Right atrium auricular region (tissue), 2 donors: ENCODE data around the gene EIF2S2. TPM values are rescaled to one million over a fixed set of nuclear protein-coding genes. Genes with fewer than 3 reads are reported as not detected.

Experiments used
- DNase-seq: peaks from one replicate; pipeline ENCODE4 v3.0.0-alpha.2; 2019; ENCODE audit warnings: low spot score
- H3K27ac ChIP-seq, 2 donors: fragments of 200-600 bp; sonication (generic); 1 replicate in 1 of 2; 2 replicates in 1 of 2; pipeline ENCODE4 v1.5.1; 2016 to 2019
- H3K27me3 ChIP-seq, 2 donors: fragments of 200-600 bp; sonication (generic); one replicate each; pipeline versions ENCODE4 v1.5.1 to v1.6.0; 2017 to 2019
- H3K36me3 ChIP-seq: fragments of 200-600 bp; sonication (generic); one replicate; pipeline ENCODE4 v1.5.1; 2016
- H3K4me1 ChIP-seq, 2 donors: fragments of 200-600 bp; sonication (generic); one replicate each; pipeline versions ENCODE4 v1.5.1 to v1.6.0; 2017 to 2019
- H3K4me3 ChIP-seq, 2 donors: fragments of 200-600 bp; sonication (generic); 1 replicate in 1 of 2; 2 replicates in 1 of 2; pipeline ENCODE4 v1.5.1; 2017 to 2019; ENCODE audit warnings: mild to moderate bottlenecking in 1 of 2, moderate library complexity in 1 of 2
- H3K9me3 ChIP-seq, 2 donors: fragments of 200-600 bp; sonication (generic); one replicate each; pipeline ENCODE4 v1.5.1; 2019
- total RNA-seq, 2 donors: library from RNA; depleted of rRNA; stranded (reverse); fragments of >200 nt; gene quantifications; one replicate each; pipeline ENCODE4 v1.1.0, GENCODE V29; 2016
- TF ChIP-seq, protein P1 (sequence below), 2 donors: fragments of 200-600 bp; sonication (generic); IDR thresholded peaks; one replicate each; pipeline ENCODE4 v1.5.1; 2019; ENCODE audit warnings: antibody characterized with exemption in 2 of 2

The EIF2S2 gene
- total RNA-seq, 2 donors from 2014 or later: 35.1 to 35.6 TPM

- peaks cover 0 to 15% of the 10 kb centered on the region in 2 donors for H3K4me1 ChIP-seq
- H3K9me3 ChIP-seq: no peaks in the 10 kb centered on the region
- TF ChIP-seq, protein P1, sequence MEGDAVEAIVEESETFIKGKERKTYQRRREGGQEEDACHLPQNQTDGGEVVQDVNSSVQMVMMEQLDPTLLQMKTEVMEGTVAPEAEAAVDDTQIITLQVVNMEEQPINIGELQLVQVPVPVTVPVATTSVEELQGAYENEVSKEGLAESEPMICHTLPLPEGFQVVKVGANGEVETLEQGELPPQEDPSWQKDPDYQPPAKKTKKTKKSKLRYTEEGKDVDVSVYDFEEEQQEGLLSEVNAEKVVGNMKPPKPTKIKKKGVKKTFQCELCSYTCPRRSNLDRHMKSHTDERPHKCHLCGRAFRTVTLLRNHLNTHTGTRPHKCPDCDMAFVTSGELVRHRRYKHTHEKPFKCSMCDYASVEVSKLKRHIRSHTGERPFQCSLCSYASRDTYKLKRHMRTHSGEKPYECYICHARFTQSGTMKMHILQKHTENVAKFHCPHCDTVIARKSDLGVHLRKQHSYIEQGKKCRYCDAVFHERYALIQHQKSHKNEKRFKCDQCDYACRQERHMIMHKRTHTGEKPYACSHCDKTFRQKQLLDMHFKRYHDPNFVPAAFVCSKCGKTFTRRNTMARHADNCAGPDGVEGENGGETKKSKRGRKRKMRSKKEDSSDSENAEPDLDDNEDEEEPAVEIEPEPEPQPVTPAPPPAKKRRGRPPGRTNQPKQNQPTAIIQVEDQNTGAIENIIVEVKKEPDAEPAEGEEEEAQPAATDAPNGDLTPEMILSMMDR (IDR thresholded peaks at IDR 0.05): no peak
- H3K27ac ChIP-seq: no peak overlapping the region
- no peaks in the 10 kb centered on the region for H3K36me3 ChIP-seq
- H3K4me3 ChIP-seq: no peak overlapping the region
- DNase-seq: no peak
- H3K27me3 ChIP-seq: no peaks in the 10 kb centered on the region
These were observed 49.2 kb downstream of the EIF2S2 start for GRCh38 chr20:34062570-34063482.

DNA sequence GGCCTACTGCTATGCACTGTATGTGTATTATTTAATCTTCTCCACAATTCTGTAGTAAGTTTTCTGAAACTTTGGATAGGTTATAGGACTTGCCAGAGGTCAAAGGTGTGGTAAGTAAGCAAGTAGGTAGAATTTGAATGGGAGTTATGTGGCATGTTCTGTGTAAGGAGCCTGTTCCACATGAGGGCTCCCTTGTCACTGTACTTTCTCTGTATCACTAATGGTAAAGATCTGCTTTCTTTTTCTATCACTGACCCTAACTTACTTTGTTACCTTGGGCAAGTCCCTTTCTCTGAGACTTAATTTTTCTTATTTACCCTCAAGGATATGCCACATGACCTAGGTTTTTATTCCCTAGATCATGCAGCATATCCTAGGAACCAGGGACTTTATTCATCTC, 50.3 kb downstream of the EIF2S2 start:
- Histone ChIP-seq H3K27me3 (no peaks in the 10 kb centered on the region), H3K4me3 (no peak overlapping the region), H3K4me1 (peaks cover 0 to 15% of the 10 kb centered on the region in 2 donors), H3K9me3 (no peaks in the 10 kb centered on the region), H3K36me3 (no peaks in the 10 kb centered on the region), H3K27ac (no peak overlapping the region)
- DNase-seq: no peak
- TF ChIP-seq, protein P1 (IDR thresholded peaks at IDR 0.05): no peak

GRCh38 chr20:34060970-34061369, 51.1 kb downstream of the EIF2S2 start:
- Histone ChIP-seq H3K36me3 (no peaks in the 10 kb centered on the region), H3K9me3 (no peaks in the 10 kb centered on the region), H3K4me3 (no peak overlapping the region), H3K27me3 (no peaks in the 10 kb centered on the region), H3K27ac (no peak overlapping the region), H3K4me1 (peaks cover 0 to 11% of the 10 kb centered on the region in 2 donors)
- no peak for DNase-seq
- TF ChIP-seq, protein P1 (IDR thresholded peaks at IDR 0.05): no peak

- Histone ChIP-seq H3K4me1 (peaks cover 0 to 16% of the 10 kb centered on the region in 2 donors), H3K4me3 (no peak overlapping the region), H3K27me3 (no peaks in the 10 kb centered on the region), H3K36me3 (no peaks in the 10 kb centered on the region), H3K9me3 (no peaks in the 10 kb centered on the region), H3K27ac (no peak overlapping the region)
- no peak for DNase-seq
- TF ChIP-seq, protein P1 (IDR thresholded peaks at IDR 0.05): no peak
These were observed 53.2 kb downstream of the EIF2S2 start for GRCh38 chr20:34058831-34059230.

DNA sequence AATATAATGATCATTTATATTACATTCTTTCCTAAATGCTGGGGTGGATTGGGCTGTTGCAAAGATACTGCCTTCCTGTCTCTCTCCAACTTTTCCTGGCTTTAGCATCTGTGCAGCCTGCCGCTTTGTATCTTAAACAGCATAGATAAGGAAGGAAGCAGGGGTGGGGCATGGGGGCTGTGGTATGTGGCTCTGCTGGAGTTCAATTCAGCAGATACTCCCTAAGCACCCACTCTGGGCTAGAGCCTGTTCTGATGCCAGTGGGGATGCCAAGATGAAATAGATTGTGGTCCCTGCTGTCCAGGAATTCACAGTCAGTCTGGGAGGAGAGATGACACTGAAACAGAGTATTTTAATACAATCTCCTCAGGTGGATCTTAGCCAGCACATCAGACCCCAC, 56.8 kb downstream of the EIF2S2 start:
- Histone ChIP-seq H3K4me3 (no peak overlapping the region), H3K27ac (no peak overlapping the region), H3K9me3 (no peaks in the 10 kb centered on the region), H3K4me1 (peaks cover 0 to 40% of the 10 kb centered on the region in 2 donors), H3K27me3 (no peaks in the 10 kb centered on the region), H3K36me3 (no peaks in the 10 kb centered on the region)
- no peak for DNase-seq
- TF ChIP-seq, protein P1 (IDR thresholded peaks at IDR 0.05): no peak
